Transverse colon (tissue), 4 donors: ENCODE results near the gene GADD45A. TPM values are rescaled to one million over a fixed set of nuclear protein-coding genes. Genes with fewer than 3 reads are reported as not detected.

Experiments used
- DNase-seq: peaks from one replicate; pipeline ENCODE4 v3.0.0-alpha.2; 2019
- H3K27ac ChIP-seq, 4 donors: fragments of 200-600 bp; sonication (generic); 2 replicates each; pipeline ENCODE4 v1.5.1; 2016 to 2018; ENCODE audit warnings: inconsistent platforms in 4 of 4
- H3K27me3 ChIP-seq: fragments of 200-600 bp; sonication (generic); 2 replicates; pipeline ENCODE4 v1.5.1; 2017; ENCODE audit warnings: inconsistent platforms
- H3K36me3 ChIP-seq, 4 donors: fragments of 200-600 bp; sonication (generic); 2 replicates each; pipeline ENCODE4 v1.5.1; 2017 to 2019; ENCODE audit warnings: inconsistent platforms in 4 of 4
- H3K4me1 ChIP-seq, 4 donors: fragments of 200-600 bp; sonication (generic); 2 replicates each; pipeline ENCODE4 v1.5.1; 2017 to 2020; ENCODE audit warnings: inconsistent platforms in 4 of 4
- H3K4me3 ChIP-seq, 4 donors: fragments of 200-600 bp; sonication (generic); 1 replicate in 1 of 4; 2 replicates in 3 of 4; pipeline versions ENCODE4 v1.5.1 to v1.6.1; 2017 to 2019; ENCODE audit warnings: inconsistent platforms in 4 of 4
- H3K9me3 ChIP-seq, 2 donors: fragments of 200-600 bp; sonication (generic); 2 replicates each; pipeline ENCODE4 v1.5.1; 2017 to 2019; ENCODE audit warnings: inconsistent platforms in 2 of 2
- EP300 ChIP-seq: sonication (generic); formaldehyde crosslinking; IDR thresholded peaks from one replicate; pipeline ENCODE4 v1.6.1; 2017; ENCODE audit warnings: antibody characterized with exemption, low read depth
- POLR2A ChIP-seq: fragments of 450-650 bp; IDR thresholded peaks from one replicate; pipeline ENCODE4 v1.6.1; 2016; ENCODE audit warnings: antibody characterized with exemption, mild to moderate bottlenecking, moderate library complexity
- POLR2AphosphoS5 ChIP-seq, 3 donors: sonication (generic); formaldehyde crosslinking; IDR thresholded peaks; one replicate each; pipeline ENCODE4 v1.6.1; 2016; ENCODE audit warnings: antibody characterized with exemption in 3 of 3
- WGBS, 2 donors: methylation state at CpG; one replicate each; pipeline ENCODE4 v1.1.5; 2018; ENCODE audit warnings: low coverage in 1 of 2; 5-methylcytosine and 5-hydroxymethylcytosine counted together
- in situ Hi-C, 4 donors: fragments of 200-750 bp; cut with MboI; loops; one replicate each; pipeline versions ENCODE4 v1.15.0 to v1.15.1; 2017; ENCODE audit warnings: low sequenced_read_pairs in 3 of 4, low pct_ligation_motif_present in 1 of 4, low pct_unique_long_range_greater_than_20kb in 1 of 4
- intact Hi-C: fragments of 100-400 bp; cut with DNase I; formaldehyde crosslinking; loops from one replicate; pipeline ENCODE4 v1.15.1; 2023; ENCODE audit warnings: low total_unique reads
- total RNA-seq, 4 donors: library from RNA; depleted of rRNA; stranded (reverse); fragments of >200 nt; gene quantifications; one replicate each; pipeline ENCODE4 v1.1.0, GENCODE V29; 2016
- TF ChIP-seq, protein P1 (sequence below), 5 experiments: fragments of 200-600 bp in 3 of 5; fragments of 450-650 bp in 2 of 5; sonication (generic) in 3 of 5; IDR thresholded peaks; 1 replicate in 2 of 5; 2 replicates in 3 of 5; pipeline ENCODE4 v1.5.1; 2016 to 2017; ENCODE audit warnings: antibody characterized with exemption in 5 of 5, inconsistent platforms in 3 of 5, mild to moderate bottlenecking in 2 of 5, moderate library complexity in 1 of 5

The GADD45A gene, protein sequence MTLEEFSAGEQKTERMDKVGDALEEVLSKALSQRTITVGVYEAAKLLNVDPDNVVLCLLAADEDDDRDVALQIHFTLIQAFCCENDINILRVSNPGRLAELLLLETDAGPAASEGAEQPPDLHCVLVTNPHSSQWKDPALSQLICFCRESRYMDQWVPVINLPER
- total RNA-seq = 10 to 100 TPM in 3 of 4 donors, 1 to 10 TPM in 1; 2.0 to 79.7 (median 69.9) TPM

DNA sequence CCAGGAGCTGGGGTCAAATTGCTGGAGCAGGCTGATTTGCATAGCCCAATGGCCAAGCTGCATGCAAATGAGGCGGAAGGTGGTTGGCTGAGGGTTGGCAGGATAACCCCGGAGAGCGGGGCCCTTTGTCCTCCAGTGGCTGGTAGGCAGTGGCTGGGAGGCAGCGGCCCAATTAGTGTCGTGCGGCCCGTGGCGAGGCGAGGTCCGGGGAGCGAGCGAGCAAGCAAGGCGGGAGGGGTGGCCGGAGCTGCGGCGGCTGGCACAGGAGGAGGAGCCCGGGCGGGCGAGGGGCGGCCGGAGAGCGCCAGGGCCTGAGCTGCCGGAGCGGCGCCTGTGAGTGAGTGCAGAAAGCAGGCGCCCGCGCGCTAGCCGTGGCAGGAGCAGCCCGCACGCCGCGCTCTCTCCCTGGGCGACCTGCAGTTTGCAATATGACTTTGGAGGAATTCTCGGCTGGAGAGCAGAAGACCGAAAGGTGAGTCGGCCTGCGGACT, at the start of gene GADD45A:
GADD45A (plus strand) TSS at position 135 of the 491 bp plus-strand sequence; CDS start at position 429, 294 bp downstream.
- WGBS, 2 donors = 1% methylated on average over 39 of the region's 39 CpGs; no CpG with 5 or more reads in 1 of the 2 donors
- Histone ChIP-seq H3K4me3 (peak within 1 kb of the TSS; percentile 80 to 92 (median 89)), H3K27me3 (no peaks in the 10 kb centered on the region), H3K9me3 (no peaks in the 10 kb centered on the region), H3K27ac (peak within 1 kb of the TSS; percentile 96 to 98 (median 98)), H3K4me1 (peaks cover 8 to 34% (median 28%) of the 10 kb centered on the region in 4 donors), H3K36me3 (peaks cover 0 to 7% (median 3%) of the 10 kb centered on the region in 4 donors)
- TF ChIP-seq EP300 = no peak
- TF ChIP-seq, protein P1, sequence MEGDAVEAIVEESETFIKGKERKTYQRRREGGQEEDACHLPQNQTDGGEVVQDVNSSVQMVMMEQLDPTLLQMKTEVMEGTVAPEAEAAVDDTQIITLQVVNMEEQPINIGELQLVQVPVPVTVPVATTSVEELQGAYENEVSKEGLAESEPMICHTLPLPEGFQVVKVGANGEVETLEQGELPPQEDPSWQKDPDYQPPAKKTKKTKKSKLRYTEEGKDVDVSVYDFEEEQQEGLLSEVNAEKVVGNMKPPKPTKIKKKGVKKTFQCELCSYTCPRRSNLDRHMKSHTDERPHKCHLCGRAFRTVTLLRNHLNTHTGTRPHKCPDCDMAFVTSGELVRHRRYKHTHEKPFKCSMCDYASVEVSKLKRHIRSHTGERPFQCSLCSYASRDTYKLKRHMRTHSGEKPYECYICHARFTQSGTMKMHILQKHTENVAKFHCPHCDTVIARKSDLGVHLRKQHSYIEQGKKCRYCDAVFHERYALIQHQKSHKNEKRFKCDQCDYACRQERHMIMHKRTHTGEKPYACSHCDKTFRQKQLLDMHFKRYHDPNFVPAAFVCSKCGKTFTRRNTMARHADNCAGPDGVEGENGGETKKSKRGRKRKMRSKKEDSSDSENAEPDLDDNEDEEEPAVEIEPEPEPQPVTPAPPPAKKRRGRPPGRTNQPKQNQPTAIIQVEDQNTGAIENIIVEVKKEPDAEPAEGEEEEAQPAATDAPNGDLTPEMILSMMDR (IDR thresholded peaks at IDR 0.05) = no peak
- peak; percentile 100 for TF ChIP-seq POLR2AphosphoS5 (IDR thresholded peaks at IDR 0.05)
- TF ChIP-seq POLR2A = peak; percentile 99
- intact Hi-C loops (no loop called here), in situ Hi-C loops (loop anchor here in 1 of 4 donors (10.0 kb wide), 1 partner anchor 50 kb away; no protein-coding TSS in a partner anchor)
- DNase-seq = peak; percentile 99

DNA sequence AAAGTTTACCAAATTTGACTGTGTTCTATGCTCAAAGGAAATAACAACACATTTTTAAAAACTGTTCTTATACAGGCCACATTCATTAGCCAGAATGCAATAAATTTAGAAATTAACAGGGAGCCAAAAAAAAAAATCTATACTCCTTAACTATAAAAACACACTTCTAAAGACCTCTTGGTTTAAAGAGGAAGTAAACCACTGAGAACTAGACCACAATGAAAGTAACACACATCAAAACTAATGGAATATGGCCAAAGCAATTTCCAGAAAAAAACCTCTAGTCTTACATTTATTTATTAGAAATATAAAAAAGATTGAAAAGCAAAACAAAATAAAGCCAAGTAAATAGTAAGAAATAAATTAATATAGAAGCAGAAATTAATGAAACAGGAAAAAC, 48.9 kb upstream of the GADD45A start:
- intact Hi-C loops = no loop called here
- DNase-seq = no peak
- H3K4me3 ChIP-seq = no peak overlapping the region
- in situ Hi-C loops = no loop called here
- H3K27me3 ChIP-seq = no peaks in the 10 kb centered on the region
- H3K4me1 ChIP-seq = peaks cover 8 to 29% (median 21%) of the 10 kb centered on the region in 4 donors
- H3K9me3 ChIP-seq = no peaks in the 10 kb centered on the region
- H3K36me3 ChIP-seq = no peaks in the 10 kb centered on the region
- TF ChIP-seq POLR2AphosphoS5 (IDR thresholded peaks at IDR 0.05) (no peak), EP300 (no peak), POLR2A (no peak)
- TF ChIP-seq, protein P1 (IDR thresholded peaks at IDR 0.05) = no peak
- H3K27ac ChIP-seq = no peak overlapping the region

DNA sequence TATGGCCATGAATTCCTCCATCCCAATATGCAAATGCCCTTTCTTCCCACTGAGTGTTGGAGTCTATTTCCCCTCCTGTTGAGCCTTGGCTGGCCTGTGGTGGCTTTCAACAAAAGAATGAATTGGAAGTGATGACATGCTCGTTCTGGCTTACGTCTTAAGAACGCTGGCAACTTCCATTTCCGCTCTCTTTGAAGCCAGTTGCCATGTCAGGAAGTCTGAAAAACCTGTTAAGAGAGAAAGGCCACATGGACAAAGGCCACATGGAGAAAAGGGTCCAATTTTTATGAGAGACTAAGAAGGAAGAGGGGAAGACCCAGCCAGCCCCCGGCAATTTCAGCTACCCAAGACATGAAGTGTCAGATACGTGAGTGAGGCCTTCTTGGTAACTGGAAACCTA, 45.6 kb upstream of the GADD45A start:
- intact Hi-C loops = no loop called here
- Histone ChIP-seq H3K4me1 (peaks cover 0 to 10% (median 0%) of the 10 kb centered on the region in 4 donors), H3K27me3 (no peaks in the 10 kb centered on the region), H3K27ac (no peak overlapping the region), H3K36me3 (no peaks in the 10 kb centered on the region), H3K9me3 (no peaks in the 10 kb centered on the region), H3K4me3 (no peak overlapping the region)
- TF ChIP-seq, protein P1 (IDR thresholded peaks at IDR 0.05) = no peak
- TF ChIP-seq EP300 = no peak
- no peak for TF ChIP-seq POLR2AphosphoS5 (IDR thresholded peaks at IDR 0.05)
- no peak for TF ChIP-seq POLR2A
- in situ Hi-C loops = no loop called here
- WGBS, 2 donors = 90 to 93% methylated on average over 5 to 6 of the region's 6 CpGs
- no peak for DNase-seq

DNA sequence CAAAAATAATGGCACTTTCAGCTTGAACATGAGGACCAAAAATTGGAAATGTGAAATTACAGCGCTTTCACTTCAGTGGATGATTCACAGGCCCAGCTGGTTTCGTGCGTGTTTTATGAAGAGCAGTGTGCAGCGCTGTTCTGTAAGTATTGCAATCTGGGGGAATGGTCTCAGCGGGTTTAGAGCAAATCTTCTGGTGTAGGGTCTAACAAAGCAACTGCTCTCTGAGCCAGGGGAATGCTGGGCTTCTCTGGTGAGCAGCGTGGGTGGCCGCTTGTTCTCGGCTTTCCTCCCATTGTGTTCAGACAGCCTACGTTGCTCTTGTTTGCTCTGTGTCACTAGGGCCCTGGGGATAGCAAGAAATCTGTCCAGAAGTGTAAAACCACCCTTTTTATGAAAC, 42.4 kb upstream of the GADD45A start:
- Histone ChIP-seq H3K9me3 (no peaks in the 10 kb centered on the region), H3K4me1 (peaks cover 12 to 35% (median 20%) of the 10 kb centered on the region in 4 donors), H3K27ac (no peak overlapping the region), H3K27me3 (no peaks in the 10 kb centered on the region), H3K36me3 (no peaks in the 10 kb centered on the region), H3K4me3 (no peak overlapping the region)
- WGBS, 2 donors = 71 to 78% methylated on average over 8 to 9 of the region's 9 CpGs
- intact Hi-C loops (loop anchor here (10.0 kb wide), 1 partner anchor 68 kb away; no protein-coding TSS in a partner anchor), in situ Hi-C loops (no loop called here)
- no peak for DNase-seq
- TF ChIP-seq EP300 (no peak), POLR2A (no peak), POLR2AphosphoS5 (IDR thresholded peaks at IDR 0.05) (no peak)
- TF ChIP-seq, protein P1 (IDR thresholded peaks at IDR 0.05) = no peak
